MM.1S (cell line): ENCODE data around the gene CAMK4.

Experiments
- CTCF ChIP-seq: fragments of 300-600 bp; sonication (generic); IDR thresholded peaks from 2 replicates; pipeline ENCODE4 v1.5.1; 2016; ENCODE audit warnings: antibody characterized with exemption, low read length, mixed read lengths
- EZH2 ChIP-seq: fragments of 300-600 bp; sonication (generic); optimal IDR thresholded peaks from 2 replicates; pipeline ENCODE3; 2017; ENCODE audit warnings: low read depth, mild to moderate bottlenecking, antibody characterized with exemption, low read length, mixed read lengths
- EZH2phosphoT487 ChIP-seq: fragments of 300-600 bp; sonication (generic); IDR thresholded peaks from 2 replicates; pipeline ENCODE4 v1.6.1; 2018; ENCODE audit warnings: antibody characterized with exemption, low read length

GRCh38 chr5:111353035-111353434, 128.9 kb downstream of the CAMK4 start:
- TF ChIP-seq CTCF (no peak), EZH2phosphoT487 (no peak), EZH2 (no peak)
